ENCODE measurements around the gene TMEM256.
A peak's percentile ranks its signal among the peaks of the same experiment; 100 is the strongest.

Gene TMEM256

DNA sequence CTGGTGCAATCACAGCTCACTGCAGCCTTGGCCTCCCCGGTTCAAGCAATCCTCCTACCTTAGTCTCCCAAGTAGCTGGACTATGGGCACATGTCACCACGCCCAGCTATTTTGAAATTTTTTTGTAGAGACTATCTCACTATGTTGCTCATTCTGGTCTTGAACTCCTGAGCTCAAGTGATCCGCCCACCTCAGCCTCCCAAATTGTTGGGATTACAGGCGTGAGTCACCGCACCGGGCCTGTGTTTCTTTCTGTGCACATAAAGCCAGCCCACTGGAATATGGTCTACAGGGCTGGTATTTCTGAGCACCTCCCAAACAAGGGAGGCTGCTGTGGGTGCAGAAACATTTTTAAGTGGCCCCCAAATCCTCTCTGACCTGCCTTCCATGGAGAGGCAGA is 40.6 kb downstream of the TMEM256 start:
- Histone ChIP-seq H3K4me1 (ENCODE audit: control insufficient read depth, insufficient read depth, low read length) (no peaks in the 10 kb centered on the region), H3K4me3 (ENCODE audit: low read length in 2 of 2) (no peak overlapping the region), H3K27ac (ENCODE audit: low read length) (no peak overlapping the region)

DNA sequence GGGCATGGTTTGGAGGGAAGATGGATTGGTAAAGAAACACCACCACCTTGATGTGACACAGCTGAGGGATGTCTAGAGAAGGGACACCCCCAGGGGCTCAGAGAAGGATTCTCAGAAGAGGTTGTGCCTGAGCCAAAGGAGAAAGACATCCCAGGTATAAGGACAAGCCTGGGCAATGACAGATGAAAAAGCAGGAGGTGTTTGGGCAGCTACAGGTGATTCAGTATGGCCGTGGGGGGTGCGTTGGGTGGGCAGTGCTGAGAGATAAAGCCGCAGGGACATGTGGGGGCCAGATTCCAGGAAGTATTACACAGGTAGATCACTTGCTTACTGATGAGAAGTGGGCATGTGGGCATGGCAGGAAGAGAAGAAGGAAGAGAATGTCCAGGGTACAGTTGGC is 42.0 kb downstream of the TMEM256 start:
- no peak overlapping the region for H3K9ac ChIP-seq (ENCODE audit: low read length in 2 of 2)
- H3K4me3 ChIP-seq (ENCODE audit: low read length in 2 of 2) = no peak overlapping the region
- no peak overlapping the region for H3K27ac ChIP-seq (ENCODE audit: low read length)
- no peaks in the 10 kb centered on the region for H3K27me3 ChIP-seq (ENCODE audit: control insufficient read depth in 1 of 2, insufficient read depth in 2 of 2, low read length in 2 of 2)
- H3K9me3 ChIP-seq (ENCODE audit: control insufficient read depth in 2 of 2, low read length in 2 of 2) = no peaks in the 10 kb centered on the region
- H3K36me3 ChIP-seq (ENCODE audit: control insufficient read depth in 2 of 2, insufficient read depth in 2 of 2, low read length in 2 of 2) = no peaks in the 10 kb centered on the region
- H3K4me1 ChIP-seq (ENCODE audit: control insufficient read depth, insufficient read depth, low read length) = no peaks in the 10 kb centered on the region

More for the DNA sequence above, 40.6 kb downstream of the TMEM256 start:
- Histone ChIP-seq H3K36me3 (ENCODE audit: control insufficient read depth in 2 of 2, insufficient read depth in 2 of 2, low read length in 2 of 2) (no peaks in the 10 kb centered on the region), H3K9me3 (ENCODE audit: control insufficient read depth in 2 of 2, low read length in 2 of 2) (no peaks in the 10 kb centered on the region), H3K27me3 (ENCODE audit: control insufficient read depth in 1 of 2, insufficient read depth in 2 of 2, low read length in 2 of 2) (no peaks in the 10 kb centered on the region), H3K9ac (ENCODE audit: low read length in 2 of 2) (no peak overlapping the region)

DNA sequence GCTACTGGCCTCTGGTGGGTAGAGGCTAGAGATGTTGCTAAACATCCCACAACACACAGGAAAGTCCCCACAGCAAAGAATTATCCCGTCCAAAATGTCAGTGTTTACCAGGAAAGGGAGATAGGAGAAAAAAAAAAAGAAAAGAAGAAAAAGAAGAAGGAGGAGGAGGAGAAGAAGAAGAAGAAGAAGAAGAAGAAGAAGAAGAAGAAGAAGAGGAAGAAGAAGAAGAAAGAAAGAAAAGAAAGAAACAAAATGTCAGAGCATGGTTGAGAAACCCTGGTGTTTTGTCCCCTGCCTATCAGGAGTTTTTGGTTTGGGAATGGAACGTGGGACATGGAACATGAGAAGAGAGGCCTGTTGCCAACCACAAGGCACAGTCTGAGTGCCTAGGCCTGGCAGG is 46.5 kb downstream of the TMEM256 start:
- no peak overlapping the region for H3K27ac ChIP-seq (ENCODE audit: low read length)

DNA sequence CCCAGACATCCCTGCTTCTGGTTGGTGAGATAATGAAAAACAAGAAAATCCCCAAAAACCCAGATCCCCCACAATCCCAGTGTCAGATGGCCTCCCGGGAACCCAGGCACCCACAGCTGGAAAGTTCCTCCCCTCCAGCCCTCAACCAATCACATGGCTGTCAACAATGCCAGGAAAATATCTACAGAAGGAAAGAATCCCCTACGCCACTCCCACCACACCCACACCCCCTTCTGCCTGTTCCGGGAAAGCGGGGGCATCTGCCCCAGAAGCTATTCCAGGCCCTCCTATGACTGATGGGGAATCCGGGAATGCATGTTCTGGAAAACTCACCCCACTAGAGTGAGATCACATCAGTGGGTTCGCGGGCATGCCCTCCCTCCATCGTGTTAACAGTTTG is 47.1 kb downstream of the TMEM256 start:
- Histone ChIP-seq H3K9ac (ENCODE audit: low read length in 2 of 2) (no peak overlapping the region), H3K27ac (ENCODE audit: low read length) (no peak overlapping the region)

More for the DNA sequence above, 46.5 kb downstream of the TMEM256 start:
- Histone ChIP-seq H3K9ac (ENCODE audit: low read length in 2 of 2) (no peak overlapping the region), H3K27me3 (ENCODE audit: control insufficient read depth in 1 of 2, insufficient read depth in 2 of 2, low read length in 2 of 2) (peaks cover 0 to 3% of the 10 kb centered on the region in 2 donors), H3K9me3 (ENCODE audit: control insufficient read depth in 2 of 2, low read length in 2 of 2) (no peaks in the 10 kb centered on the region), H3K36me3 (ENCODE audit: control insufficient read depth in 2 of 2, insufficient read depth in 2 of 2, low read length in 2 of 2) (no peaks in the 10 kb centered on the region), H3K4me3 (ENCODE audit: low read length in 2 of 2) (no peak overlapping the region), H3K4me1 (ENCODE audit: control insufficient read depth, insufficient read depth, low read length) (peaks cover 32% of the 10 kb centered on the region)

DNA sequence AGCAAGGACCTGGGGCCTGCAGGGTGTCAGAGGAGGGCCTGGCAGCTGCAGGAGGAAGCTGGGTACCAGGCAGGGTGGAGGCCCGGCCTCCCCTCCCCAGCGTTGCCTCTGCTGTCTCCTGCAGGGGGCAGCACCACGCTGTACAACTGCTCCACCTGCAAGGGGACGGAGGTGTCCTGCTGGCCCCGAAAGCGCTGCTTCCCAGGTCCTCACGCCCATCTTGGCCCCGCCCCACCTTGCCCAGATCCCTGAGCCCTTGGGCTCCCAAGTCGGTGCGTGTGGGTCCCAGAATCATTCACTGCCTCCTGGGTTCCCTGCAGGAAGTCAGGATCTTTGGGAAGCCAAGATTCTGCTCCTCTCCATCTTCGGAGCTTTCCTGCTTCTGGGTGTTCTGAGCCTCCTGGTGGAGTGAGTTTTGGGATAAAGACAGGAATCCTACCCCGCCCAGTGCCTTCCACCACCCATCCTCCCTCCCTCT is 47.8 kb downstream of the TMEM256 start:
- no peak overlapping the region for H3K4me3 ChIP-seq (ENCODE audit: low read length in 2 of 2)

More for the DNA sequence above, 47.1 kb downstream of the TMEM256 start:
- H3K4me3 ChIP-seq (ENCODE audit: low read length in 2 of 2) = no peak overlapping the region
- H3K9me3 ChIP-seq (ENCODE audit: control insufficient read depth in 2 of 2, low read length in 2 of 2) = no peaks in the 10 kb centered on the region
- H3K36me3 ChIP-seq (ENCODE audit: control insufficient read depth in 2 of 2, insufficient read depth in 2 of 2, low read length in 2 of 2) = no peaks in the 10 kb centered on the region
- peaks cover 35% of the 10 kb centered on the region for H3K4me1 ChIP-seq (ENCODE audit: control insufficient read depth, insufficient read depth, low read length)
- H3K27me3 ChIP-seq (ENCODE audit: control insufficient read depth in 1 of 2, insufficient read depth in 2 of 2, low read length in 2 of 2) = peaks cover 0 to 3% of the 10 kb centered on the region in 2 donors

DNA sequence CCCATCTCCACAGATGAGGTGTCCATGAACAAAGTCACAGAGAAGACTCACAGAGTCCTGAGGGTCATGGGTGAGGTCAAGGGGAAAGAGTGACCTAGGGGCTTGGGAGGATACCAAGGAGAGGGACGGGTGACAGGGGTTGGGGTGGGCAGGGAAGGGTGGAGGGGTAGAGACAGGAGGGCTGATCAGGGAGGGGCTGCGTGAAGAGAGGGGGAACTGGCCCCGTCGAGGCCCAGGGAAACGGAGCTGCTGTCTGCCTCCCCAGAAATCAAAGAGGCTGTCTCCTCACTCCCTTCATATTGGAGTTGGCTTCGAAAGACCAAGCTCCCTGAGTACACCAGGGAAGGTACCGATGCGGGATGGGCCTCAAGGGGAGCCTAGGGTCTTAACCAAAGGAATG is 48.3 kb downstream of the TMEM256 start:
- Histone ChIP-seq H3K4me3 (ENCODE audit: low read length in 2 of 2) (no peak overlapping the region), H3K27me3 (ENCODE audit: control insufficient read depth in 1 of 2, insufficient read depth in 2 of 2, low read length in 2 of 2) (peaks cover 0 to 3% of the 10 kb centered on the region in 2 donors), H3K27ac (ENCODE audit: low read length) (no peak overlapping the region), H3K4me1 (ENCODE audit: control insufficient read depth, insufficient read depth, low read length) (peaks cover 43% of the 10 kb centered on the region), H3K36me3 (ENCODE audit: control insufficient read depth in 2 of 2, insufficient read depth in 2 of 2, low read length in 2 of 2) (no peaks in the 10 kb centered on the region), H3K9ac (ENCODE audit: low read length in 2 of 2) (no peak overlapping the region), H3K9me3 (ENCODE audit: control insufficient read depth in 2 of 2, low read length in 2 of 2) (no peaks in the 10 kb centered on the region)

More for the DNA sequence above, 47.8 kb downstream of the TMEM256 start:
- H3K36me3 ChIP-seq (ENCODE audit: control insufficient read depth in 2 of 2, insufficient read depth in 2 of 2, low read length in 2 of 2) = no peaks in the 10 kb centered on the region
- peaks cover 0 to 3% of the 10 kb centered on the region in 2 donors for H3K27me3 ChIP-seq (ENCODE audit: control insufficient read depth in 1 of 2, insufficient read depth in 2 of 2, low read length in 2 of 2)
- H3K4me1 ChIP-seq (ENCODE audit: control insufficient read depth, insufficient read depth, low read length) = peaks cover 38% of the 10 kb centered on the region
- H3K27ac ChIP-seq (ENCODE audit: low read length) = no peak overlapping the region
- H3K9ac ChIP-seq (ENCODE audit: low read length in 2 of 2) = no peak overlapping the region
- no peaks in the 10 kb centered on the region for H3K9me3 ChIP-seq (ENCODE audit: control insufficient read depth in 2 of 2, low read length in 2 of 2)

DNA sequence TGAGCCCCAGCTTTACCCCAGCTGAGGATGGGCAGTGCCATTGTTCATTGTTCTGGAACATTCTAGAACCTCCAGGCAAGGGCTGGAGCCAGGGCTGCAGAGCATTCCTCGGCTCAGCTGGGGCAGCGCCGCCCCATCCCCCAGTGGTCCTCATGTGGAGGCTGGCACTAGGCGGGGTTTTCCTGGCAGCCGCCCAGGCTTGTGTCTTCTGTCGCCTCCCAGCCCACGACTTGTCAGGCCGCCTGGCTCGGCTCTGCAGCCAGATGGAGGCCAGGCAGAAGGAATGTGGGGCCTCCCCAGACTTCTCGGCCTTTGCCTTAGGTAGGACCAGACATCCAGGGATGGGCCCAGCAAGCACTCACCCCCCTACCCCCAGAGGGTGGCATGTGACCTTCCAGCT is 48.8 kb downstream of the TMEM256 start, which contains the start of gene TMEM95:
Gene TMEM95, plus strand, starts transcription at position 104 of the 400 bp plus-strand sequence. Its CDS starts 49 bp downstream, at position 153.
- Histone ChIP-seq H3K36me3 (ENCODE audit: control insufficient read depth in 2 of 2, insufficient read depth in 2 of 2, low read length in 2 of 2) (no peaks in the 10 kb centered on the region), H3K27me3 (ENCODE audit: control insufficient read depth in 1 of 2, insufficient read depth in 2 of 2, low read length in 2 of 2) (peaks cover 0 to 3% of the 10 kb centered on the region in 2 donors), H3K27ac (ENCODE audit: low read length) (peak within 1 kb of the TSS; percentile 2), H3K9ac (ENCODE audit: low read length in 2 of 2) (peak within 1 kb of the TSS in 1 of 2 donors; percentile 13), H3K4me1 (ENCODE audit: control insufficient read depth, insufficient read depth, low read length) (peaks cover 47% of the 10 kb centered on the region), H3K4me3 (ENCODE audit: low read length in 2 of 2) (peak within 1 kb of the TSS in 1 of 2 donors; percentile 29), H3K9me3 (ENCODE audit: control insufficient read depth in 2 of 2, low read length in 2 of 2) (no peaks in the 10 kb centered on the region)

DNA sequence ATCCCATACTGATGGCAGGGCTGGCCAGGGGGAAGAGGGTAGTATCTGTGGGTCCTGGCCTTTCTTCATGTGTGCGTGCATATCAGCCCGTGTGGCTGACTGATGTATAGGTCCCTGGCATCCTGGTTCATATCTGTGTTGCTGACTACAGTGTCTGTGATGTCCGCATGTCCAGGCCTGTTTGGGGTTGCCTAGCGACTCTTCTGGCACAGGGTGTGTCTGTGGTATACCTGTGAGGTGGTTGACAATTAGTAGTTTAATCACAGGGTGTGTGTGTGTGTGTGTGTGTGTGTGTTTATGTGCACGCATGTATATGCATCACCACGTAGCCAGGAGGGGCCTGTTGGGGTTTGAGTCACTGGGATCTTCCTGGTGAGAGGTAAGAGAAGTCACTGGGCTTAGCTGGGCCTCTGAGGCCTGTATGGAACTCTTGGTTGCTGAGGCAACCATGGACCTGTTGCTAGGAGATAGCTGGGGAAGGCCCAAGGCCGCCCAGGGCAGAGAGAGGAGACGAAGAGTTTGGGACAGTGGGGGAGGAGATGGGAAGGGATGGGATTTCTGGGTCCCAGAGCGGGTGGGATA is 49.5 kb downstream of the TMEM256 start:
- Histone ChIP-seq H3K4me3 (ENCODE audit: low read length in 2 of 2) (peak overlapping the region in 1 of 2 donors; percentile 29), H3K36me3 (ENCODE audit: control insufficient read depth in 2 of 2, insufficient read depth in 2 of 2, low read length in 2 of 2) (no peaks in the 10 kb centered on the region), H3K9me3 (ENCODE audit: control insufficient read depth in 2 of 2, low read length in 2 of 2) (no peaks in the 10 kb centered on the region), H3K4me1 (ENCODE audit: control insufficient read depth, insufficient read depth, low read length) (peaks cover 51% of the 10 kb centered on the region), H3K27me3 (ENCODE audit: control insufficient read depth in 1 of 2, insufficient read depth in 2 of 2, low read length in 2 of 2) (peaks cover 0 to 3% of the 10 kb centered on the region in 2 donors), H3K27ac (ENCODE audit: low read length) (peak overlapping the region; percentile 2), H3K9ac (ENCODE audit: low read length in 2 of 2) (peak overlapping the region in 1 of 2 donors; percentile 13)

Data from stomach smooth muscle (tissue), 2 donors.